Esophagus mucosa (tissue), 1 donor: ENCODE results near the gene SBK3. TPM values are rescaled to one million over a fixed set of nuclear protein-coding genes. Genes with fewer than 3 reads are reported as not detected.

Experiments used
- total RNA-seq: library from RNA; stranded (reverse); gene quantifications from one replicate; pipeline ENCODE4 v1.2.4, GENCODE V29; 2023
- donor health status: DM: yes; HTN: yes; CAD: no.

SBK3 gene
- total RNA-seq, 1 donor from 2014 or later = 0.80 TPM

Other genes starting within 250 kb of the SBK3 start
- gene TMEM150B, start 220.2 kb downstream of the SBK3 start, total RNA-seq = not detected
- gene KMT5C, start 205.7 kb downstream of the SBK3 start, total RNA-seq = 4.4 TPM
- gene COX6B2, start 190.8 kb downstream of the SBK3 start, total RNA-seq = 0.56 TPM
- not detected for gene GARIN5B, start 182.3 kb downstream of the SBK3 start, total RNA-seq
- gene IL11, start 175.1 kb downstream of the SBK3 start, total RNA-seq = 0.24 TPM
- gene TMEM190, start 168.7 kb downstream of the SBK3 start, total RNA-seq = not detected
- gene TMEM238, start 161.3 kb downstream of the SBK3 start, total RNA-seq = 25.6 TPM
- 1,895 TPM for gene RPL28, start 159.6 kb downstream of the SBK3 start, total RNA-seq
- 76.4 TPM for gene UBE2S, start 137.8 kb downstream of the SBK3 start, total RNA-seq
- gene SHISA7, start 102.2 kb downstream of the SBK3 start, total RNA-seq = not detected
- gene ISOC2, start 83.9 kb downstream of the SBK3 start, total RNA-seq = 41.9 TPM
- gene C19orf85, start 80.8 kb downstream of the SBK3 start, total RNA-seq = not detected
- gene ZNF628, start 68.9 kb downstream of the SBK3 start, total RNA-seq = 3.7 TPM
- gene NAT14, start 60.4 kb downstream of the SBK3 start, total RNA-seq = 7.5 TPM
- 0.24 TPM for gene SSC5D, start 57.1 kb downstream of the SBK3 start, total RNA-seq
- gene SBK2, start 8.4 kb downstream of the SBK3 start, total RNA-seq = not detected
- gene ZNF579, start 35.3 kb upstream of the SBK3 start, total RNA-seq = 3.4 TPM
- 7.1 TPM for gene FIZ1, start 54.0 kb upstream of the SBK3 start, total RNA-seq
- gene ZNF524, start 54.7 kb upstream of the SBK3 start, total RNA-seq = 20.1 TPM
- gene ZNF865, start 60.1 kb upstream of the SBK3 start, total RNA-seq = 5.3 TPM
- 3.8 TPM for gene ZNF784, start 79.0 kb upstream of the SBK3 start, total RNA-seq
- 13.5 TPM for gene ZNF580, start 95.5 kb upstream of the SBK3 start, total RNA-seq
- gene ZNF581, start 98.1 kb upstream of the SBK3 start, total RNA-seq = 21.7 TPM
- gene CCDC106, start 102.7 kb upstream of the SBK3 start, total RNA-seq = 4.7 TPM
- 108 TPM for gene U2AF2, start 109.5 kb upstream of the SBK3 start, total RNA-seq
- gene EPN1, start 129.7 kb upstream of the SBK3 start, total RNA-seq = 91.9 TPM
- not detected for gene NLRP9, start 192.9 kb upstream of the SBK3 start, total RNA-seq
- not detected for gene RFPL4A, start 213.6 kb upstream of the SBK3 start, total RNA-seq
- not detected for gene RFPL4AL1, start 223.6 kb upstream of the SBK3 start, total RNA-seq